Measurements from ENCODE around the gene STX5.

- TF ChIP-seq POLR2AphosphoS5 (IDR thresholded peaks at IDR 0.05) (no peak), CTCF (IDR thresholded peaks at IDR 0.05) (no peak)
Observed at GRCh38 chr11:62788991-62789390, 42.9 kb downstream of the STX5 start.
